HG03354 (cell line): ENCODE measurements around the gene WDR47.
"Not testable (repeated sequence)": the region's sequence is repeated elsewhere in the genome, so short reads cannot be mapped to it uniquely, and the experiment has no call there.

Experiments used
- ATAC-seq: cut with Tn5 transposase; IDR thresholded peaks from one replicate; pipeline ENCODE4 v1.9.1; 2021; ENCODE audit warnings: mild to moderate bottlenecking; ENCODE audit not compliant: unreplicated experiment, poor library complexity, severe bottlenecking

Gene WDR47

DNA sequence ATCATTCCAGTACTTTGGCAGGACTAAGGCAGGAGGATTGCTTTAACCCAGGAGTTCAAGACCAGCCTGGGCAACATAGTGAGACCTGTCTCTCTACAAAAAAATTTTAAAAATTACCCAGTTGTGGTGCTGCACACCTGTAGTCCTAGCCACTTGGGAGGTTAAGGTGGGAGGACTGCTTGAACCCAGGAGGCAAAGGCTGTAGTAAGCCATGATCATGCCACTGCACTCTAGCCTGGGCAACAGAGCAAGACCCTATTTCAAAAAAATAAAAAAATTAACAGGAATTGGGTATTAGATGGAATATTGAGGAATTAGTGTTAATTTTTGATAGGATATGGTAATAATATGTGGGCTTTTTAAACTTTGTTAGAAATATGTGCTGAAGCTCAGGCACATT, 17.1 kb upstream of the WDR47 start:
- ATAC-seq, result no peak

DNA sequence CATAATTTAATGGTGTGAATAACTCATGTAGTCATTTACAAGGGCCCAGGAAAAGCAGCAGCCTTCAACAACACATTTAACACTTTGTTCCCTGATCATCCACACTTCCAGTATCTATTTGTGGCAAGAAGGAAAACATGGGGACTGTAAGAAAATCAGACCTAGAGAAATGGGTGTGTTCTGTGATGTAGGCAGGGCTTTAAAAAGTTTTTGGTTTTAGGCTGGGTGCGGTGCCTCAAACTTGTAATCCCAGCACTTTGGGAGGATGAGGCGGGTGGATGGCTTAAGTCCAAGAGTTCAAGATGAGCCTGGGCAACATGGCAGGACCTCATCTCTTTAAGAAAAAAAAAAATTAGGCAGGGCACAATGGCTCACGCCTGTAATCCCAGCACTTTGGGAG, 14.2 kb upstream of the WDR47 start:
- ATAC-seq, result no peak

DNA sequence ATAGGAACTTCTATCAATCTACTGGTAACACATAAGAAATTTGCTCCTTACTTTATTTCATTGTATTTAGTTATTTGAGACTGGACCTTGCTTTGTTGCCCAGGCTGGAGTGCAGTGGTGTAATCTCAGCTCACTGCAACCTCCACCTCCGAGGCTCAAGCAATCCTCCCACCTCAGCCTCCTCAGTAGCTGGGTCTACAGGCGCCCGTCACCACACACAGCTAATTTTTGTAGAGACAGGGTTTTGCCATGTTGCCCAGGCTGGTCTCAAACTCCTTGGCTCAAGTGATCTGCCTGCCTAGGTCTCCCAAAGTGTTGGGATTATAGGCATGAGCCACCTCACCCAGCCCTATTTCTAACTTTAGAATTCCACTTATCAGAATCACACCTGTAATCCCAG, 10.2 kb upstream of the WDR47 start:
- ATAC-seq, result not testable (repeated sequence)

DNA sequence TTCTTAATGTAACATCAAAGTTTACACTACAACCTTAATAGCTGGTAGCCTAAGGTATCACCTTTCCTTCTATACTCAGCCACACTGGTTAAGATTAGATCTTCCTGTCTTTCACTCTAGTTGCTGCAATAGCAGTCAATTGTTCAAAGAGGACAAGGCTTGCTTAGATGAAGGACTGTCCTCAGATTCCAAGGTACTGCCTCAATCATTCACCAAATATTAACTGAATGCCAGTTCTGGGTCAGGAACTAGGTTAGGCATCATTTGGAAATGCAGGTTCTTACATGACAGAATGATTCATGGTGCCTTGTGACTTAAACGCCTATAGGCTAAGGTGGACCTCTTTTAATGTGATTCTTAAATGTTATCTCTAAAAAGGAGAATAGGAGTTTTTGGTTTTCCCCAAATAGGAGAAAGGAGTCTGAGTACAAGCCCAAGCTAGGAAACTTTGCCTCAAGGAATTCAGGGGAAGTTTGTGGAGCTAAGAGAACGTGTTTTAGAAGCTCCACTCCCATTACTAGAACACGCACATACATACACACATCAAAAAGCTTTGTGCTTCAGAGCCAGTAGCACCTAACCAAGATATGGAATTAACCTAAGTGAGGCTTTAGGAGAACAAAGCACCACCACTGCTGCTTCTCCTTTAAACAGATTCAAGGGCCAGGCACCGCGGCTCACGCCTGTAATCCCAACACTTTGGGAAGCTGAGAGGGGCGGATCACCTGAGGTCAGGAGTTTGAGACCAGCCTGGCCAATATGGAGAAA, 8.5 kb upstream of the WDR47 start:
- ATAC-seq, result no peak

DNA sequence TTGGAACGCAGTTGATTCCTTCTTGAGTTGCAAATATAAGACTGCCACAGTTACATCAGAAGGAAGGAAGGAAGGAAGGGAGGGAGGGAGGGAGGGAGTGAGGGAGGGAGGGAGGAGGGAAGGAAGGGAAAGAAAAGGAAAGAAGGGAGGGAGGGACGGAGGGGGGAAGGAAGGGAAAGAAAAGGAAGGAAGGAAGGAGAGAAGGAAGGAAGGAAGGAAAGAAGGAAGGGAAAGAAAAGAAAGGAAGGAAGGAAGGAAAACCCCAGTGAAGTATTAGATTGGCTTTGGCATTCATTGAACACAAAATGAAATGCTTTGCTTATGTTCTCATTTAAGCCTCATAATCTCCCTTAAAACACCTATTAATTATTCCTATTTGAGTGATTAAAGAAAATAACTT, 6.4 kb upstream of the WDR47 start:
- no peak for ATAC-seq

DNA sequence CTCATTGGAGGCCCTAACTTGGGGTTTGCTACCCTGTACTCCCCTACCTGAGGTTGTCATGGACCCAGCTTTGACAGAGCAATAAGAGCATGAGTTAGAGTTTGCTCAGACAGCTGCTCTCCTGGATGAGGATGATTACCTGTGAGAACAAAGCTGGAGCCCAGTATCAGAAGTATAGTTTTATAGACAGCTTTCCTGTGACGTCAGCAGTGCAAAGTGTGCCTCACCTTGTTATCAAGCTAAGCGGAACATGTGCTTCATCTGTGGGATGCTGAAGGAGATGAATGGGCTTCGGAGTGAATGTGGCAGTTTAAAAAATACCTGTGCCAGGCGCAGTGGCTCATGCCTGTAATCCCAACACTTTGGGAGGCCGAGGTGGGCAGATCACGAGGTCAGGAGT, 5.4 kb upstream of the WDR47 start:
- ATAC-seq, result no peak

DNA sequence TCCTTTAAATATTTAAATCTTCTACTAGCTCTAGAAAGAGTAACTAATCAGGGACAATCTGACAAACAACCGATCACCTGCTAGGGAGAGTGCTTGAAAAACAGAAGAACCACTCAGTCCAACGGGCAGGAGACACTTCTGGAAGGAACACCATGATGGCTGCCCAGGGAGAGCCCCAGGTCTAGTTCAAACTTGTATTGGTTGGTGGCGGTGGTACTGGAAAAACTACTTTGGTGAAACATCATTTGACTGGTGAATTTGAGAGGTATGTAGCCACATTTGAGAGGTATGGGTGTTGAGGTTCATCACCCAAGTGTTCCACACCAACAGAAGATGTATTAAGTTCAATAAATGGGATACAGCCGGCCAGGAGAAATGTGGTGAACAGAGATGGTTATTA, 4.8 kb upstream of the WDR47 start:
- no peak for ATAC-seq

DNA sequence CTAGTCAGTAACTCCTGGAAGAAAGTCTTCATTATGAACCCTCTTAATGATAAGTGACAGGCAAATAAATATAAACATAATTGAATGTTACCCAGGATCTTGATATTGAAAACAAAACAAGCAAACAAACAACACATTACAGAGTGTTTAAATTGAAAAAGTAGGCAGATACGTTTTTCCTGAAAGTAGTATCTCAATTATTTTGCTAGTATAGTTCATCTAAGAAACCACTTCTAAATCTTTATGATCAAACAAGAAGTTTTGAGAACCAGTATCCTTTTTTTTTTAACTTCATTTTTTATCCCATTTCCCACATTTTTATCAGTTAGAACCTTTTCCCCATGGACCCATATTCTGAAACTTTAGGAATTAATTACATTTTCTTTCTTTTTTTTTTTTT, 3.7 kb upstream of the WDR47 start:
- ATAC-seq, result no peak

DNA sequence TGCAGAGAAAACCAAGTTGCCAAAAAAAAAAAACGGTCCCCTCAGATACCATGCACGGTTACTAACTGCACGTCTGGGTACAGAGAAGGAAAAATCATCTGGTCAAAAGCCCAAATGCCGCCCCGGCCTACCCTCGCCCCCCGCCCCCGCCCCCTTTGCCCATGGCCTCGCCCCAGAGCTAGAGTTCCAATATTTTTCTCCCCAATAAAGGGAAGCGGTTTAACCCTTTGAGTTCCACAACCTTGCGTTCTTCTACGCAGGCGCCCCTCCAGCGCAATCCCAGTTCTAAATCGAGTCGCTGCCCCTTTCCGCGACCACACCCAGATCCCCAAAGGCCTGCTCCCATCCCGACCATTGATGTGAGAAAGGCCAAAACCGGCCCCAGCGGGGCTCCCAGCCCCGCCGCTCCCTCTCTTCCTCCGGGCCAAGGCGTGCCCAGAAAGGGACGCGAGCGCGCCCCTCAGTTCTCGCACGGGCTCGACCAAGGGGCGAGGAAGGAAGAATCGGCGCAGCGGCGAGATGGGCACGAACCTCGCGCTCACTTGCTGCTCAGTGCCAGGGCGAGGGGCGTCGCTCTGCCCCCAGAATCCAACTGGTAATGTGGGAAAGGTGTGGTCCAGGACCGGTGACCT, 797 bp downstream of the WDR47 start:
- peak; percentile 28 for ATAC-seq

DNA sequence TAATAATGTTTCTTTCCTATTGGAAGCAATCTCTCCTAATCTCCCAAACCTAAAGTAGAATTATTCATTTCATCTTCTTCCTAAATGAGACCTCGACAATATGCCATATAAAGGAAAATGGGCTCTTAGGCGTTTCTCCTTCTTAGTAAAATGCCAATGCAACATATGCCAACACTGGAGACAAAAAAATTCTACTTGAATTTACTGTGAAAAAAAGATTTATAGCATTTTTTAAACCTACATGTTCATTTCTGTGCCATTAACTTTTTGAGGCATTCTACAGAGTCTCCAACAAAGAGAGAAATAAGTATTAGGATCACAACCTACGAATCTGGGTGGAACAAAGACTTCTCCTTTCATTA, 1.3 kb downstream of the WDR47 start:
- ATAC-seq, result no peak

DNA sequence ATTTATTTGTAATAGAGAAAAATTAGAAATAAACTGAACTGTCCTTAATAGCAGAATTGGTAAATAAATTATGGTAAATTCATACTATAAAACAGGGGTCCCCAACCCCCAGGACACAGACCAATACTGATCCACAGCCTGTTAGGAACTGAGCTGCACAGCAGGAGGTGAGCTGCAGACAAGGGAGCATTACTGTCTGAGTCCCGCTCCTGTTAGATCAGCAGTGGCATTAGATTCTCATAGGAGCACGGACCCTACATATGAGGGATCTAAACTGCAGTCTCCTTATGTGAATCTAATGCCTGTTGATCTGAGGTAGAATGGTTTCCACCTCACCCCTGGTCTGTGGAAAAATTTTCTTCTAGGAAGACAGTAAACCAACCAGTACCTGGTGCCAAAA, 7.5 kb downstream of the WDR47 start:
- ATAC-seq, result no peak

DNA sequence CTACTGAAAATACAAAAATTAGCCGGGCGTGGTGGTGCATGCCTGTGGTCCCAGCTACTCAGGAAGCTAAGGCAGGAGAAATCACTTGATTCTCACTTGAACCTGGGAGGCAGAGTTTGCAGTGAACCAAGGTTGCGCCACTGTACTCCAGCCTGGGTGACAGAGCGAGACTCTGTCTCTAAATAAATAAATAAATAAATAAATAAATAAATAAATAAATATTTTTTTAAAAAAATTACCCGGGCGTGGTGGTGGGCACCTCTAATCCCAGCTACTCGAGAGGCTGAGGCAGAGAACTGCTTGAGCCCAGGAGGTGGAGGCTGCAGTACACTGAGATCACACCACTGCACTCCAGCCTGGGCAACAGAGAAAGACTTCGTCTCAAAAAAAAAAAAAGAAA, 12.4 kb downstream of the WDR47 start:
- ATAC-seq, result not testable (repeated sequence)

DNA sequence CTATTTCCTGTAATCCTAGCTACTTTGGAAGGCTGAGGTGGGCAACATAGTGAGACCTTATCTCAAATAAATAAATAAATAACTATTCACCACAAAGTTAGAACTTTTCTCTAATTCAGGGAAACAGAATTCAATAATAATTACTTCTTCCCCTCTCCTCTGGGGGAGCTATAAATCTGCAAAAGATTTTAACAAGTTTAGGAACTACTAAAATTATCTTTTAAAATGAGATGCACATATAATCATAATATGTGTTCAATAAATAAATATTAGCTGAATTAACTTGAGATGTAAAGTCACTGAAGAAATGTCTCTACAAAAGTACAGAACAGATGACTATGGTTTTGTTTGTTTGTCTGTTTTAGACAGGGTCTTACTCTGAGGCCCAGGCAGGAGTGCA, 14.1 kb downstream of the WDR47 start:
- ATAC-seq, result no peak

DNA sequence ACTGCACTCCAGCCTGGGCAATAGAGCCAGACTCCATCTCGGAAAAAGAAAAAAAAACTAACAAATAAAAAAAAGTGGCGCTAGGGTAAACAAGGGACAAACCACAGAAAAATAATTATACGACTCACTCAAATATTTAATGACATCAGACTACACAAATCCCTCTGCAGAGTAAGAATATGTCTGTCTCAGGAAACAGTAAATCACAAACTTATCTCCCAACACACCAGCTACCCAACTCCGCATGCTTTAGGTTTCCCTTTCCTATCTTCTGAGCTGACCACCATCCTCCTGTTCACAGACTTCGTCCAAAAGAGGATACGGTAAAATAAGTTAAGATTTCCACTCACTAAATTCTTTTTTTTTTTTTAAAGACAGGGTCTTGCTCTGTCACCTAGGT, 16.2 kb downstream of the WDR47 start:
- ATAC-seq, result no peak

DNA sequence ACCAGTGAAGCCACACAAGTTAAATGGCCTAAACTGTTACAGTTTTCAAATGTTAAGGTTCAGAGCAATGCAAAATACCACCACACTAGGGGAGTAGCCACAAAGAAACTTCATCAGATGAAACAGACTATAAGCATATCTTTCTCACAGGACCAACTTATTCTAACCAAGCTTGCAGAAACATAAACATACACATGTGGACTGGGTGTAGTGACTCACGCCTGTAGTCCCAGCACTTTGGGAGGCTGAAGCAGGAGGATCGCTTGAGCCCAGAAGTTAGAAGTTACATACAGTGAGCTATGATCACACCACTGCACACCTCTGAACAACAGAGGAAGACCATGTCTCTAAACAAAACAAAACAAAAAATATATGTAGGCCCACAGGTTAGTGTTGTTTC, 17.3 kb downstream of the WDR47 start:
- ATAC-seq, result no peak

DNA sequence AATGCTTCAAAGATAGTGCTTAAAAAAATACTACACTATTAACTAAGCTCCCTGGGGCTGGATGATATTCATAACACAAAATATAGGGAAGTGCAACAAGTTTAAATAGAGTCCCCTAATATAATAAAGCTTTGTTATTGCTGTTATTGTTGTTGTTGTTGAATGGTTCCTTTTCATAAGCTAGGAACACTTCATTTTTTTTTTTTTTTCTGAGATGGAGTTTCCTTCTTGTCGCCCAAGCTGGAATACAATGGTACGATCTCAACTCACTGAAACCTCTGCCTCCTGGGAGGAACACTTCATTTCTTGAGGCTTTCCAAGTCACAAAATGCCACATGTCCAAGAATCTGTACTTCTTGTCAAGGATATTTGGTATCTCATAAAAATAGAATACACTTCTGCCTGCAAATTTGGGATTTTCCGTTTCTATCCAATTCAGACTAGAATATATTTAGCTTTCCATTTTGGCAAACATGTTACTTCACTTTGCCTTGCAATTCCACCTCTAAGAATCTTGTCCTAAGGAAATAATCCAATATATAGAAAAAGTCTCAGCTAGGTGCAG, 21.1 kb downstream of the WDR47 start:
- ATAC-seq, result no peak

DNA sequence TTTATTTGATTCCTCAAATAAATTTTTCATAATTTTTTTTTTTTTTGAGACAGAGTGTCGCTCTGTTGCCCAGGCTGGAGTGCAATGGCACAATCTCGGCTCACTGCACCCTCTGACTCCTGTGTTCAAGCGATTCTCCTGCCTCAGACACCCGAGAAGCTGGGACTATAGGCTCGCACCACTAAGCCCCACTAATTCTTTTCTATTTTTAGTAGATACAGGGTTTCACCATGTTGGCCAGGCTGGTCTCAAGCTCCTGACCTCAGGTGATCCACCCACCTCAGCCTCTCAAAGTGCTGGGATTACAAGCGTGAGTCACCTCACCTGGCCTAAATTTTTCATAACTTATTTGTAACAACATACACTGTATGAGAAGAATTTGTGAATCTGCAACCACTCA, 24.2 kb downstream of the WDR47 start:
- not testable (repeated sequence) for ATAC-seq

DNA sequence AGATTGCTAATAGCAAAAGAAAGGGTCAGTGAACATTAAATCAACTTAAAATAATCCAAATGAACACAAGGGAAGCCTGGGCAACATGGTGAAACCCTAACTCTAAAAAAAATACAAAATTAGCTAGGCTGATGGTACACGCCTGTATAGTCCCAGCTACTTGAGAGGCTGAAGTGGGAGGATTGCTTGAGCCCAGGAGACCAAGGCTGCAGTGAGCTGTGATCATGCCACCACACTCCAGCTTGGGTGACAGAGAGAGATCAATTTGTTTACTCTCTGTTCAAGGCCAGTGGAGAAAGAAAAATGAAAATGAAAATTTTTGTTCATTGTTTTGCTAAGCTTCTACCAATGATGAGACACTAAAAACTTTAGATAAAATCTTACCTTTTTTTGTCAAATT, 24.8 kb downstream of the WDR47 start:
- ATAC-seq, result no peak

DNA sequence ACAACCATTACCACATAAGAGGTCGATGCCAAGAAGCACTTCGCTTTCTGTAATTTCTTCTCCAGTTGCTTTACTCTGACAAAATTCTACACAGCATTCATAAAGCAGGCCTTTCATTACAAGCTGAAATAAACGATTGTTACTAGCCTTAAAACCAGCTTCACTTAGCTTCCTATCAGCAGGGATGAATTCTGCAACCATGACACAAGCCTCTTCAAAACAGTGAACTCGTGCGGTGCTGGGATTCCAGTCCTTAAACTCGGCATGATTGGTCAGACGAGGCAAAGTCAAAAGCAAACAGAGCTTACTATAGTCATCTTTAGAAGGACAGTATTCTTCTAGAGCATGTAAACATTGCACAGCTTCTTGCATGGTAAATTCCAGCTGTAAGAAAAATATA, 30.6 kb downstream of the WDR47 start:
- ATAC-seq, result no peak

DNA sequence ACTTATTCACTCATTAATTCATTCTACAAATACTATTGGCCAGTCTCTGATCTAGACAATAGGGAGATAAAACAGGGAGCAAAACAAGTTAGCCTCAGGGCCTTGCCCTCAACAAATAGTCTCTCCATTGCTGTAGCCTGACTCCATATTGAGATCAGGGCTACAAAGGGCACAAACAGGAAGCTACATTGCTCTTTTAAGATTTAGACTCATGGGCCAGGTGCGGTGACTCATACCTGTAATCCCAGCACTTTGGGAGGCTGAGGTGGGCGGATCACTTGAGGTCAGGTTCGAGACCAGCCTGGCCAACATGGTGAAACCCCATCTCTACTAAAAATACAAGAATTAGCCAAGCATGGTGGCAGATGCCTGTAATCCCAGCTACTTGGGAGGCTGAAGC, 45.3 kb downstream of the WDR47 start:
- not testable (repeated sequence) for ATAC-seq

DNA sequence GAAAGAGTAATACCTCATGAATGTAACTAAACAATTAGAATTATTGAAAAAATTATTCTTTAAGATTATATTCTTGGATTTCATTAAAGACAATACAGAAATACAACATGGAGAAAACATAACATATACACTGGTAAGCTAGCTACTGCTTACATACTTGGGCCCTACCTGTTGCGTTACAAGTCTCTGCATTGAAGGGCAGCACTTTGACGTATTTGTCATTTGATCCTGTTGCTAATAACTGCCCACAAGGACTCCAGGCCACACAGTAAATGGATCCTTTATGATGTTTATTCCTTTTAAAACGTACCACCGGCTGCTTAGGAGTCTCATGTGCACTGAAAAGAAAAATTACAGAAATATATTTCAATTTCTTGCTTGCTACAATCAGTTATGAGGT, 58.8 kb downstream of the WDR47 start:
- ATAC-seq, result no peak
